AG04449 (cell line): ENCODE results near the gene ZMYND15.
"Not testable (repeated sequence)": the region's sequence is repeated elsewhere in the genome, so short reads cannot be mapped to it uniquely, and the experiment has no call there.

Source experiments
- CTCF ChIA-PET: fragments of 350-600 bp; formaldehyde crosslinking; extraction: SDS; loops from one replicate; lab custom pipeline; 2021; ENCODE audit warnings: antibody characterized with exemption; lab: Yijun Ruan, JAX
- POLR2A ChIA-PET: fragments of 400-600, 350-600 bp; formaldehyde crosslinking; extraction: SDS; loops from one replicate; lab custom pipeline; 2020; ENCODE audit warnings: antibody characterized with exemption, inconsistent platforms; lab: Yijun Ruan, JAX
- DNase-seq: peaks from one replicate; pipeline ENCODE4 v3.0.0-alpha.2; 2010; ENCODE audit warnings: low read depth, low spot score
- H3K4me3 ChIP-seq: 2 replicates; pipeline ENCODE4 v1.5.1; 2011; ENCODE audit warnings: low read depth, mild to moderate bottlenecking, control low read depth, low read length
- CTCF ChIP-seq: IDR thresholded peaks from one replicate; pipeline ENCODE4 v1.5.1; 2011; ENCODE audit warnings: mild to moderate bottlenecking, moderate library complexity, low read length, control low read depth, inconsistent platforms; ENCODE audit not compliant: insufficient read depth; ENCODE audit errors: missing control alignments

Gene ZMYND15

GRCh38 chr17:4701116-4701515 lies 38.5 kb upstream of the ZMYND15 start:
- no peak for DNase-seq
- H3K4me3 ChIP-seq: no peak overlapping the region
- POLR2A ChIA-PET: no interaction called here
- no peak for TF ChIP-seq CTCF
- CTCF ChIA-PET: interaction anchor here (0.5 to 1.8 kb wide), 4 partner anchors 9 to 136 kb away, joined by 3 to 4 read pairs (median 4); no protein-coding TSS in a partner anchor

GRCh38 chr17:4703330-4703691 lies 36.3 kb upstream of the ZMYND15 start:
- H3K4me3 ChIP-seq: peak overlapping the region; percentile 92
- DNase-seq: no peak
- no peak for TF ChIP-seq CTCF
- CTCF ChIA-PET: interaction anchor here (0.8 to 1.6 kb wide), 6 partner anchors 12 to 200 kb away, joined by 3 to 6 read pairs (median 3); partner anchors contain the start of gene CHRNE
- POLR2A ChIA-PET: no interaction called here

GRCh38 chr17:4704574-4704907 lies 35.1 kb upstream of the ZMYND15 start:
- CTCF ChIA-PET, DNase-seq, POLR2A ChIA-PET: not testable (repeated sequence)
- H3K4me3 ChIP-seq: peak overlapping the region; percentile 92

GRCh38 chr17:4704991-4705390 lies 34.6 kb upstream of the ZMYND15 start:
- no peak overlapping the region for H3K4me3 ChIP-seq
- DNase-seq: no peak
- no peak for TF ChIP-seq CTCF
- POLR2A ChIA-PET: no interaction called here
- CTCF ChIA-PET: no interaction called here

GRCh38 chr17:4706121-4706520 lies 33.5 kb upstream of the ZMYND15 start:
- no peak overlapping the region for H3K4me3 ChIP-seq
- ChIA-PET POLR2A (no interaction called here), CTCF (interaction anchor here (1.3 to 1.6 kb wide), 2 partner anchors 139 to 183 kb away, joined by 3 read pairs; no protein-coding TSS in a partner anchor)
- DNase-seq: no peak
- TF ChIP-seq CTCF: no peak

GRCh38 chr17:4708436-4708835 lies 31.2 kb upstream of the ZMYND15 start:
- ChIA-PET POLR2A (no interaction called here), CTCF (interaction anchor here (1.3 to 3.3 kb wide), 3 partner anchors 82 to 194 kb away, joined by 3 to 38 read pairs (median 5); partner anchors contain the start of gene CHRNE)
- no peak overlapping the region for H3K4me3 ChIP-seq
- no peak for TF ChIP-seq CTCF
- DNase-seq: no peak
